ENCODE results near the gene BBC3. TPM values are rescaled to one million over a fixed set of nuclear protein-coding genes. Genes with fewer than 3 reads are reported as not detected.

Gene BBC3
- total RNA-seq, 2 experiments from 2014 or later = 39.8 to 42.1 TPM

DNA sequence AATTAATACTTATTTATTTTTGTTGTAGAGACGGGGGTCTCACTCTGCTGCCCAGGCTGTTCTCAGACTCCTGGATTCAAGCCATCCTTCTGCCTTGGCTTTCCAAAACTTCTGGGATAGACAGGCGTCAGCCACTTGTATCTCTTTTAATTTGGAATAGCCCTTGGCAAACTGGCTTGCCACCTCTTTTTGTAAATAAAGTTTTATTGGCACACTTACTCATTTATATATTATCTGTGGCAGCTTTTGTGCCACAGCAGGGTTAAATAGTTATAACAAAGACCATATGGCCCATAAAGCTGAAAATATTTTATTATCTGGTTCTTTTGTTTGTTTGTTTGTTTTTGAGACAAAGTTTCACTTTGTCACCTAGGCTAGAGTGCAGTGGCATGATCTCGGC is 30.5 kb downstream of the BBC3 start:
- Histone ChIP-seq H3K27me3 (ENCODE audit: control insufficient read depth in 1 of 2, insufficient read depth in 2 of 2, low read length in 2 of 2) (no peaks in the 10 kb centered on the region), H3K9me3 (ENCODE audit: control insufficient read depth in 1 of 2, insufficient read depth in 1 of 2, low read length in 2 of 2) (no peaks in the 10 kb centered on the region), H3K27ac (ENCODE audit: low read depth in 1 of 2, low read length in 2 of 2) (no peak overlapping the region), H3K36me3 (ENCODE audit: insufficient read depth, low read length) (peaks cover 58% of the 10 kb centered on the region), H3K4me3 (ENCODE audit: low read length) (no peak overlapping the region), H3K4me1 (ENCODE audit: insufficient read depth, low read length) (peaks cover 3% of the 10 kb centered on the region)
- ATAC-seq (ENCODE audit: poor library complexity) (no peak), DNase-seq (no peak)
- peaks cover 62% of the 10 kb centered on the region for H3K36me3 Mint-ChIP-seq (ENCODE audit: low read depth)
- no peaks in the 10 kb centered on the region for H3K27me3 Mint-ChIP-seq
- peaks cover 20% of the 10 kb centered on the region for H3K4me1 Mint-ChIP-seq (ENCODE audit: low read depth)
- TF ChIP-seq, protein P1, sequence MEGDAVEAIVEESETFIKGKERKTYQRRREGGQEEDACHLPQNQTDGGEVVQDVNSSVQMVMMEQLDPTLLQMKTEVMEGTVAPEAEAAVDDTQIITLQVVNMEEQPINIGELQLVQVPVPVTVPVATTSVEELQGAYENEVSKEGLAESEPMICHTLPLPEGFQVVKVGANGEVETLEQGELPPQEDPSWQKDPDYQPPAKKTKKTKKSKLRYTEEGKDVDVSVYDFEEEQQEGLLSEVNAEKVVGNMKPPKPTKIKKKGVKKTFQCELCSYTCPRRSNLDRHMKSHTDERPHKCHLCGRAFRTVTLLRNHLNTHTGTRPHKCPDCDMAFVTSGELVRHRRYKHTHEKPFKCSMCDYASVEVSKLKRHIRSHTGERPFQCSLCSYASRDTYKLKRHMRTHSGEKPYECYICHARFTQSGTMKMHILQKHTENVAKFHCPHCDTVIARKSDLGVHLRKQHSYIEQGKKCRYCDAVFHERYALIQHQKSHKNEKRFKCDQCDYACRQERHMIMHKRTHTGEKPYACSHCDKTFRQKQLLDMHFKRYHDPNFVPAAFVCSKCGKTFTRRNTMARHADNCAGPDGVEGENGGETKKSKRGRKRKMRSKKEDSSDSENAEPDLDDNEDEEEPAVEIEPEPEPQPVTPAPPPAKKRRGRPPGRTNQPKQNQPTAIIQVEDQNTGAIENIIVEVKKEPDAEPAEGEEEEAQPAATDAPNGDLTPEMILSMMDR (IDR thresholded peaks at IDR 0.05) = no peak
- POLR2A ChIA-PET = no interaction called here
- H3K9me3 Mint-ChIP-seq = no peaks in the 10 kb centered on the region
- no peak overlapping the region for H3K27ac Mint-ChIP-seq
- no peak overlapping the region for H3K4me3 Mint-ChIP-seq
- intact Hi-C loops (cut with DNase I, micrococcal nuclease) = no loop called here
- CTCF ChIA-PET = interaction anchor here (0.8 to 2.5 kb wide), 3 partner anchors 11 to 25 kb away, joined by 3 to 11 read pairs (median 4); no protein-coding TSS in a partner anchor

DNA sequence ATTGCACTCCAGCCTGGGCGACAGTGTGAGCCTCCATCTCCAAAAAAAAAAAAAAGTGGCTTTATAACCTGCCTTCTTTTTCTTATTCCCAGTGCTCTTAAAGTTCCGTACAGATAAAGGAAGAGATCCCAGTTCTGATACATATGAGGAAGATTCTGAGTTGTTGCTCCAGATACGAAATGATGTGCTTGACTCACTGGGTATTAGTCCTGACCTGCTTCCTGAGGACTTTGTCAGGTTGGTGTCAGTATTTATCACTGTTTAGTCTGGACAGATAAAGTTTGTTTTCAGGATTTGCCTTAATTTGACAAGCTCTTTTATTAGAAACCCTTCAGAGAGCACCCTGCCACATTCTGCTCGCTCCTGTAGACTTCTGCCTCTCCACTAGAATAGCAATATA is 33.9 kb downstream of the BBC3 start:
- no peak overlapping the region for H3K4me3 ChIP-seq (ENCODE audit: low read length)
- H3K27me3 ChIP-seq (ENCODE audit: control insufficient read depth in 1 of 2, insufficient read depth in 2 of 2, low read length in 2 of 2) = no peaks in the 10 kb centered on the region
- intact Hi-C loops (cut with DNase I, micrococcal nuclease) = no loop called here
- Mint-ChIP-seq H3K4me1 (ENCODE audit: low read depth) (peaks cover 13% of the 10 kb centered on the region), H3K4me3 (no peak overlapping the region), H3K36me3 (ENCODE audit: low read depth) (peaks cover 41% of the 10 kb centered on the region), H3K9me3 (no peaks in the 10 kb centered on the region), H3K27me3 (no peaks in the 10 kb centered on the region), H3K27ac (no peak overlapping the region)
- H3K9me3 ChIP-seq (ENCODE audit: control insufficient read depth in 1 of 2, insufficient read depth in 1 of 2, low read length in 2 of 2) = no peaks in the 10 kb centered on the region
- POLR2A ChIA-PET = interaction anchor here (1.3 to 1.5 kb wide), 2 partner anchors 13 to 51 kb away, joined by 3 read pairs; no protein-coding TSS in a partner anchor
- CTCF ChIA-PET = interaction anchor here (0.6 to 1.7 kb wide), 2 partner anchors 14 to 36 kb away, joined by 3 to 4 read pairs; no protein-coding TSS in a partner anchor
- DNase-seq (no peak), ATAC-seq (ENCODE audit: poor library complexity) (no peak)
- peaks cover 36% of the 10 kb centered on the region for H3K36me3 ChIP-seq (ENCODE audit: insufficient read depth, low read length)
- TF ChIP-seq, protein P1 (IDR thresholded peaks at IDR 0.05) = no peak
- no peak overlapping the region for H3K27ac ChIP-seq (ENCODE audit: low read depth in 1 of 2, low read length in 2 of 2)
- peaks cover 14% of the 10 kb centered on the region for H3K4me1 ChIP-seq (ENCODE audit: insufficient read depth, low read length)

DNA sequence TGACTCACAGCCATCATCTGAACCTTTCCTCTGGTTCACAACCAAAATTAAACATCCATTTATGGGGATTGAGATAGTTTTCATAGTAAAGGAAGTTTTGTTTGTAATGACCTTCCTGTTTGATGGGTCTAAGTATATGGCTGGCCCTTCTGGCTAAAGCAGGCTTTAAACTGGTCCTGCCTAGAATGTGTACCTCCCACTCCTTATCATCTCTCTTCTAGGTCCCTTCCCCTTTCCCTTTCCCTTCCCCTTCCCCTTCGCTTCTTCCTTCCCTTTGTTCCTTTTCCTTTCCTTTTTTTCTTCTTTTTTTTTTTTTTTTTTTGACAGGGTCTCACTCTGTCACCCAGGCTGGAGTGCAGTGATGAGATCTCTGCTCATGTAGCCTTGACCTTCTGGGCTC is 35.6 kb downstream of the BBC3 start:
- intact Hi-C loops (cut with DNase I, micrococcal nuclease) = no loop called here

More for the DNA sequence above, 35.6 kb downstream of the BBC3 start:
- no peak overlapping the region for H3K27ac ChIP-seq (ENCODE audit: low read depth in 1 of 2, low read length in 2 of 2)
- no peaks in the 10 kb centered on the region for H3K9me3 ChIP-seq (ENCODE audit: control insufficient read depth in 1 of 2, insufficient read depth in 1 of 2, low read length in 2 of 2)
- DNase-seq = no peak
- peaks cover 28% of the 10 kb centered on the region for H3K36me3 ChIP-seq (ENCODE audit: insufficient read depth, low read length)
- no peaks in the 10 kb centered on the region for H3K27me3 ChIP-seq (ENCODE audit: control insufficient read depth in 1 of 2, insufficient read depth in 2 of 2, low read length in 2 of 2)
- H3K4me3 ChIP-seq (ENCODE audit: low read length) = no peak overlapping the region
- TF ChIP-seq, protein P1 (IDR thresholded peaks at IDR 0.05) = no peak
- no peaks in the 10 kb centered on the region for H3K9me3 Mint-ChIP-seq
- ATAC-seq (ENCODE audit: poor library complexity) = no peak
- H3K27me3 Mint-ChIP-seq = no peaks in the 10 kb centered on the region
- POLR2A ChIA-PET = no interaction called here
- peaks cover 39% of the 10 kb centered on the region for H3K36me3 Mint-ChIP-seq (ENCODE audit: low read depth)
- no peak overlapping the region for H3K27ac Mint-ChIP-seq
- peaks cover 19% of the 10 kb centered on the region for H3K4me1 Mint-ChIP-seq (ENCODE audit: low read depth)
- no peak overlapping the region for H3K4me3 Mint-ChIP-seq
- peaks cover 30% of the 10 kb centered on the region for H3K4me1 ChIP-seq (ENCODE audit: insufficient read depth, low read length)
- CTCF ChIA-PET = no interaction called here

All from CD4-positive, alpha-beta T cell (primary cell).